HG03442 (cell line): ENCODE measurements around the gene OXA1L.
"Not testable (repeated sequence)": the region's sequence is repeated elsewhere in the genome, so short reads cannot be mapped to it uniquely, and the experiment has no call there.

Experiments used
- ATAC-seq: cut with Tn5 transposase; IDR thresholded peaks from one replicate; pipeline ENCODE4 v1.9.1; 2021; ENCODE audit warnings: mild to moderate bottlenecking, moderate library complexity; ENCODE audit not compliant: unreplicated experiment

The OXA1L gene

DNA sequence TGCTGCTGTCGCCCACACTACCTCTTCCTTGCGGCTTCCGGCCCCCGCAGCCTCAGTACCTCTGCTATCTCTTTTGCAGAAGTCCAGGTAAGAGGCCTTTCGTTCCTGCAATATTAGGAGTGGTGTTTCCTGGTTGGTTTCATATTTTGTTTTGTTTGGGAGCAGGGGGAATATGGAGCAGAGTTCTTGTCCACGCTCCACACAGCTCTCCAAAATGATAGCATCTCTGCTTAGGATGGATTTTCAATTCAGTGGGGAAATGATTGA lies 768 bp downstream of the OXA1L start:
- no peak for ATAC-seq

- ATAC-seq: no peak
Measured at GRCh38 chr14:22768947-22769346, 2.5 kb downstream of the OXA1L start.

DNA sequence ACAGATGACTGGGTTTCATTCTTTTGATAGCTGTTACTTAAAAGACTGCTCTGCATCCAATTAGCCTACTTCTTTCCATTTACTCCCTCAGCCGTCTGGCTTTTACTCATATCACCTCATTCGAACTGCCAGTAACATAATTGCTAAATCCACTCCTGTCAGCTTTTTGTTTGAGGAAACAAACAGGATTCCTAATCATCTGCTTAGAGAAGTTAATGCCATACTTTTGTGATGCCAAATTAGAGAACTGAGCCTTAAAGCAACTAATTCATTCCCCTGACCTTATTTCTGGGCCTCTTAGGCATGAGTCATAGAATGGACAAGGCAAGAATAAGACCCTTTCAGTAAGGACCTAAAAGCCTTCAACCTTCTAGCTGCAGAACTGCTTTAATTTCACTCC lies 2.9 kb downstream of the OXA1L start:
- ATAC-seq: no peak

GRCh38 chr14:22770481-22771187 lies 4.1 kb downstream of the OXA1L start:
- ATAC-seq: no peak

GRCh38 chr14:22772725-22773124 lies 6.2 kb downstream of the OXA1L start:
- ATAC-seq: no peak

GRCh38 chr14:22773162-22774010 lies 6.9 kb downstream of the OXA1L start:
- ATAC-seq: no peak

DNA sequence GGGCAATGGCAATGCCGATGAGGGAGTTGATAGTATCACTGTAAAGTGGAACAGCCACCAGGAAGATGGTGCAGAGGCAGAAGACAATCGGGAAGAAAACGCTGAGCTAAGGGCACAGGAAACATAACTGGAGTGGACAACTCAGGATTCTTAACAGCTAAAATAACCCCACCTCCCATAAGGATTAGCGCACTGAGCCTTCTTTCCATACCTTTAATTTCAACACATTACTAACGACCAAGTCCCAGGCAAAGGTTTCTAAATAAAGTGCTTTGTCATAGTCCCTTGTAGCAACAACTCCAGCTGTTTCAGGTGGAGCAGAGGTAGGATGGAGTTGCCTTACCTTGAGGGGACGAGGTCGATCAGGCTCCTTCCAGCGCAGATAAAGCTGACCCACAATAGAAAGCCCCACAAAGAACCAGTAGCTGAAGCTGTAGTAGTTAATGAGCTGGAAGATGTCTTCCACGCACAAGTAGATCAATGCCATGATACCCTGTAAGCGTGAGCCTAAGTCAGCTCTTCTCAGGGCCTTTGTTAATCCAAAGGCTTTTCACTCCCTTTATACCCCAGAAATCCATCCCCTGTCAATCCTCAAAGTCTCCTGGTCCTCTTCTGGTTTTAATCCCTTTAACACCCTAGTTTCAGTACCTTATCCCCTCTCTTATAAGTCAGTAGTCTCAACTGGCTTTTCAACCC lies 7.7 kb downstream of the OXA1L start:
- ATAC-seq: no peak

DNA sequence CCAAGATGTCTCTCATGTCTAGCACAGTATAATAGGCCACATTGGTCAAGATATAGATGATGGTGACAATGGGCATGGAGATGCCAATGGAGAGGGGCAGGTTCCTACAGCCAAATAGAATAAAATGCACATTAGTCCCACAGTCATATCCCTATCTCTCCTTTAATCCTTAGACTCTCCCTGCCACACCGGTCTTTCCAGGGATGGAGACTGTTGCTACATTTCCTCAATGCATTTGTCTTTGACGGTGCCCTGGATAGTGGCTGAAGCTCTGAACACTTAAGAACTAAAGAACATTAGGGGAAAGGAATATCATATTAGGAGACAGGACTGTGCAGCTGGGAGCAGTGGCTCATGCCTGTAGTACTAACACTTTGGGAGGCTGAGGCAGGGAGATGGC lies 9.7 kb downstream of the OXA1L start:
- ATAC-seq: no peak

- not testable (repeated sequence) for ATAC-seq
Measured at GRCh38 chr14:22776849-22777248, 10.4 kb downstream of the OXA1L start.

DNA sequence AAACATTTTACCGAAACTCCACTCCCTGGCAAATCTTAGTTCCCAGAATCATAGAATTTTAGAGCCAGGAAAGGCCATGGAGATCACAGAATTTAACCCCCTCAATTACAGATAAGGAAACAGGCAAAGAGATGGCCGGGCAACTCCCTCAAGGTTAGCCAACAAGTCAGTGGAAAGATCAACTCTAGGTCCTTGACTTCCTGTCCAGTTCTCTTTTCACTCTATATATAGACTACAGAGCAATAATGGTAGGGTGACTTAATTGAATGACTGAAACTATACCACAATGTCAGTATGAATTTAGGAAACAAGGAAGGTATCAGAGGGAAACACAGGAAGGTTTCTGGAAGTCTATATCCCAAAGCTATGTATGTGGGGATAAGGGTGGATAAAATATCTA lies 11.6 kb downstream of the OXA1L start:
- ATAC-seq: no peak

DNA sequence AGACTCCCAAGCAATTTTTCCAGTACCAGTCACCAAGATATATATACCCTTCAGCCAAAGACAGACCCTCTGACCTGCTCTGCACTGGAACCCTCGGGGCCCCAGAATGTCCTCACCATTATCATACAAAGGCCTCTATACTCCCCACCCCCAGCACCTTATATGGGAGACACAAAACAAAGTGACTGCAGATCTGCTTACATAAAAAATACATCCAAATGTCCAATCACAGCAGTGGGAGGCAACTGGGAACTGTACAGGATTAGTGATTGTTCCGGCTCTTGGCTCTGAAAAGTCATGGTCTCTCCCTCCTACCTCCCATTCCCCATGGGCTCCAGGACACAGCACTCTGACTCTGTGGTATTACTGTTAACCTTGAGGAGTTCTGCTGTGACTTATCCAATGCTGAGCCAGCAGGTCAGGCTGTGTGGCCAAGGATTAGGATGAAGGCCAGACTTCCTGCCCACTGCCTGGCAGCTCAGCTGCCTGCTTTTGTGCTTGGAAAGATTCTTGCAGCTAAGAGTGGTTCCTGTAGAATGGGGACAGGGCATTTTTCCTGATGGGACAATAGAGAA lies 13.7 kb downstream of the OXA1L start:
- ATAC-seq: no peak

GRCh38 chr14:22780941-22781300 lies 14.4 kb downstream of the OXA1L start:
- no peak for ATAC-seq

- no peak for ATAC-seq
Measured at GRCh38 chr14:22781301-22781991, 15.0 kb downstream of the OXA1L start.

DNA sequence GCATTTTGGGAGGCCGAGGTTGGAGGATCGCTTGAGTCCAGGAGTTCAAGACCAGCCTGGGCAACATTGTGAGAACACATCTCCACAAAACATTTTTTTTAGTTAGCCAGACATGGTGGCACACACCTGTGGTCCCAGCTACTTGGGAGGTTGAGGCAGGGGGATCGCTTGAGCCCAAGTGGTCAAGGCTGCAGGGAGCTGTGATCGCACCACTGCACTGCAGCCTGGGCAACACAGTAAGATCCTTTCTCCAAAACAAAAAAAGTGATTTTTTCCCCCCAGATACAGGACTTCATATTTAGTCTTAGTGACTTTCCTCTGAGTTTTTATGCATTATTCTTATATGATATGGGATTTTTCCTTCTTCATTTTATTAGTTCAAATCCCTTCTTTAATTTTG lies 20.2 kb downstream of the OXA1L start:
- no peak for ATAC-seq

DNA sequence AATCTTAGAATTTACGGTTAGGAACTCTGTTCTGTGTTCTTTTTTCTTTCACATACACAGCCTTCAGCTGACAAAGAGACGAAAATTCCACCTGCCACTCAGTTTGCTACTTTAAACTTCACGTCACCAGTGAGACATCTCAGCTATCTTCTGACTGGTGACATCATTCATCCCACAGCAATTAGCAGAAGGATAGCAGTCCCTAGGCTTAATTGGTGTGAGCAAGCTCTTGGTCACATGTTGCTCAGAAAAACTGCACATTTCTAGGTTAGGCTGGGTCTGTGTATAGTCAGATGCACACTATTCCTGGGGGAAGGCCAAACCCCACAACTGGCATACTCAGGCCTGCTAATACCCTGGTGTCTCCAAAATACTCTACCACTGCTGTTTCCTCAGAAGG lies 24.8 kb downstream of the OXA1L start:
- no peak for ATAC-seq

- no peak for ATAC-seq
Measured at GRCh38 chr14:22792158-22792557, 25.7 kb downstream of the OXA1L start.

DNA sequence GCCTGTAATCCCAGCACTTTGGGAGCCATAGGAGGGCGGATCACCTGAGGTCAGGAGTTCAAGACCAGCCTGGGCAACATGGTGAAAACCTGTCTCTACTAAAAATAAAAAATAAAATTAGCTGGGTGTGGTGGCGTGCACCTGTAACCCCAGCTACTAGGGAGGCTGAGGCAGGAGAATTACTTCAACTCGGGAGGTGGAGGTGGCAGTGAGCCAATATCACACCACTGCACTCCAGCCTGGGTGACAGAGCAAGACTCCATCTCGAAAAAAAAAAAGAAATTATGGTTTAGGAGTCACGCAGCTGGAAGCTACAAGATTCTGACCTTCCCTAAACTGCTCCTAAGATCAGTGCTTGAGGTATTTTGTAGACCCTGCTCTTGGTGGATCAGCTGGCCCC lies 27.1 kb downstream of the OXA1L start:
- ATAC-seq: not testable (repeated sequence)

DNA sequence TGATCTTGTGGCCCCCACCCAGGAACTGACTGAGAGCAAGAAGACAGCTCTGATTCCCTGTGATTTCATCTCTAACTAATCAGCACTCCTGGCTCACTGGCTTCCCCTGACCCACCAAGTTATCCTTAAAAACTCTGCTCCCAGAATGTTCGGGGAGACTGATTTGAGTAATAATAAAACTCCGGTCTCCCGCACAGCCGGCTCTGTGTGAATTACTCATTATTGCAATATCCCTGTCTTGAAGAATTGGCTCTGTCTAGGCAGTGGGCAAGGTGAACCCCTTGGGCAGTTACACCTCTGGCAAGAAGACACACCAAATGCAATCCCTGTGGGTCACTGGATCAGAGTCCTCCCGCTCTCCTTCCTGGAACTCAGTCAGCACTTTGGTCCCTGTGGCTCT lies 27.5 kb downstream of the OXA1L start:
- no peak for ATAC-seq

DNA sequence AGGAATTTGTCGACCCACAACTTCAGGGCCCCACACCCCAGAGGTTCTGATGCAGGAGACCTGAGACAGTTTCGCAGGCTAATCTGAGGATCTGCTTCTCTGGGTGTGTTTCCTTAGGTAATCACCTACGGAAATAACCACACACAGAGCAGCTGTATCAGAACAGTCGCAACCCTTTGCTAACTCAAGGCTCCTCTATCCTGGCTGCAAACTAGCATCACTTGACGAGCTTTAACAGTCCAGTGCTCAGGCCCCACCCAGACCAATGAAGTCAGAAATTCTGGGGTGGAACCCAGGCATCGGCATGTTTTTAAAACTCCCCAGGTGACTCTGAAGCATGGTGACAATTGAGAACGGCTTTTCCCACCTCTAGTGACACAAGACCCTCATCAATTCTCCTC lies 28.1 kb downstream of the OXA1L start:
- peak; percentile 54 for ATAC-seq

GRCh38 chr14:22796087-22796707 lies 29.7 kb downstream of the OXA1L start:
- no peak for ATAC-seq
